Fibroblast of the aortic adventitia (primary cell): ENCODE data around the gene GALNT15. TPM values are rescaled to one million over a fixed set of nuclear protein-coding genes. Genes with fewer than 3 reads are reported as not detected.

Source experiments
- DNase-seq: peaks from one replicate; pipeline ENCODE4 v3.0.0-alpha.2; 2010; ENCODE audit warnings: low read depth
- H3K4me3 ChIP-seq: 2 replicates; pipeline ENCODE4 v1.5.1; 2011; ENCODE audit warnings: low read depth, mild to moderate bottlenecking, control low read depth, low read length, moderate library complexity
- total RNA-seq: library from RNA; depleted of rRNA; stranded (reverse); fragments of >200 nt; gene quantifications from 2 replicates; pipeline ENCODE4 v1.2.3, GENCODE V29; 2012; ENCODE audit warnings: low replicate concordance
- TF ChIP-seq, protein P1 (sequence below): IDR thresholded peaks from 2 replicates; pipeline ENCODE4 v1.5.1; 2011; ENCODE audit warnings: mild to moderate bottlenecking, low read length, control low read depth, inconsistent platforms; ENCODE audit not compliant: insufficient read depth

Gene GALNT15
- total RNA-seq, 1 donor: 10.9 TPM

- TF ChIP-seq, protein P1, sequence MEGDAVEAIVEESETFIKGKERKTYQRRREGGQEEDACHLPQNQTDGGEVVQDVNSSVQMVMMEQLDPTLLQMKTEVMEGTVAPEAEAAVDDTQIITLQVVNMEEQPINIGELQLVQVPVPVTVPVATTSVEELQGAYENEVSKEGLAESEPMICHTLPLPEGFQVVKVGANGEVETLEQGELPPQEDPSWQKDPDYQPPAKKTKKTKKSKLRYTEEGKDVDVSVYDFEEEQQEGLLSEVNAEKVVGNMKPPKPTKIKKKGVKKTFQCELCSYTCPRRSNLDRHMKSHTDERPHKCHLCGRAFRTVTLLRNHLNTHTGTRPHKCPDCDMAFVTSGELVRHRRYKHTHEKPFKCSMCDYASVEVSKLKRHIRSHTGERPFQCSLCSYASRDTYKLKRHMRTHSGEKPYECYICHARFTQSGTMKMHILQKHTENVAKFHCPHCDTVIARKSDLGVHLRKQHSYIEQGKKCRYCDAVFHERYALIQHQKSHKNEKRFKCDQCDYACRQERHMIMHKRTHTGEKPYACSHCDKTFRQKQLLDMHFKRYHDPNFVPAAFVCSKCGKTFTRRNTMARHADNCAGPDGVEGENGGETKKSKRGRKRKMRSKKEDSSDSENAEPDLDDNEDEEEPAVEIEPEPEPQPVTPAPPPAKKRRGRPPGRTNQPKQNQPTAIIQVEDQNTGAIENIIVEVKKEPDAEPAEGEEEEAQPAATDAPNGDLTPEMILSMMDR: no peak
- no peak overlapping the region for H3K4me3 ChIP-seq
- peak; percentile 62 for DNase-seq
Observed at GRCh38 chr3:16174026-16174355, 489 bp upstream of the GALNT15 start.

DNA sequence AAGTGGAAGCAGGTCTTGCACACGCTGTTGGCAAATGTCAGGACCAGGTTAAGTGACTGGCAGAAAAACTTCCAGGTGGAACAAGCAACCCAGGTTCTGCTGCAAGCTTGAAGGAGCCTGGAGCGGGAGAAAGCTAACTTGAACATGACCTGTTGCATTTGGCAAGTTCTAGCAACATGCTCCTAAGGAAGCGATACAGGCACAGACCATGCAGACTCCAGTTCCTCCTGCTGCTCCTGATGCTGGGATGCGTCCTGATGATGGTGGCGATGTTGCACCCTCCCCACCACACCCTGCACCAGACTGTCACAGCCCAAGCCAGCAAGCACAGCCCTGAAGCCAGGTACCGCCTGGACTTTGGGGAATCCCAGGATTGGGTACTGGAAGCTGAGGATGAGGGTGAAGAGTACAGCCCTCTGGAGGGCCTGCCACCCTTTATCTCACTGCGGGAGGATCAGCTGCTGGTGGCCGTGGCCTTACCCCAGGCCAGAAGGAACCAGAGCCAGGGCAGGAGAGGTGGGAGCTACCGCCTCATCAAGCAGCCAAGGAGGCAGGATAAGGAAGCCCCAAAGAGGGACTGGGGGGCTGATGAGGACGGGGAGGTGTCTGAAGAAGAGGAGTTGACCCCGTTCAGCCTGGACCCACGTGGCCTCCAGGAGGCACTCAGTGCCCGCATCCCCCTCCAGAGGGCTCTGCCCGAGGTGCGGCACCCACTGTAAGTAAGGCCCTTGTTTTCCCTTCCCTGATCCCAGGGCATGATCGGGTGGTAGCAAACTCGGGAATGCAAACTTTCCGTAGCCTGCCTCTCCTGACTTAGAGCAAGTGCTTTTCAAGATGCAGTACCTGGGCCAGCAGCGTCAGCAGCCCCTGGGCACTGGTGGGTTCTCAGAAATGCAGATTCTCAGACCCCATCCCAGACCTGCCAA, 759 bp downstream of the GALNT15 start:
- TF ChIP-seq, protein P1: no peak
- peak overlapping the region; percentile 40 for H3K4me3 ChIP-seq
- DNase-seq: no peak

- DNase-seq: no peak
- H3K4me3 ChIP-seq: peak overlapping the region; percentile 46
Observed at GRCh38 chr3:16176391-16177030, 2.0 kb downstream of the GALNT15 start.

DNA sequence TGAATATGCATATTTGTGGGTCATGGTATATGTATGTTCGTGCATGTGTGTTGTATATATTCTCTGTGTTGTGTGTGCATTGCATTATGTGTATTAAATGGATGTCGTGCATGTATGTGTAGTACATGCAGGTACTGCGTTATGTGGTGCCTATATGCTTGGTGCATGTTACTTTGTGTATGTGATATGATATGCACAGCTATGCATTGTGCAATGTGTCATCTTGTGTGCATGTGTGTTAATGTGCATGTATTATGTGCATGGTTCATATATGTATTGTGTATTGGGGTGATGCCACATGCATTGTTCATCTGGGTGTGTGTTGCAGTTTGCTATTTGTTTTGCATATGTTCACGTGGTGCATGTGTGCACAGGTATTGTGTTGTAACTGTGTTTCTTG, 2.9 kb downstream of the GALNT15 start:
- TF ChIP-seq, protein P1: no peak
- DNase-seq: no peak
- H3K4me3 ChIP-seq: peak overlapping the region; percentile 46

More at GRCh38 chr3:16176391-16177030, 2.0 kb downstream of the GALNT15 start:
- TF ChIP-seq, protein P1: no peak

DNA sequence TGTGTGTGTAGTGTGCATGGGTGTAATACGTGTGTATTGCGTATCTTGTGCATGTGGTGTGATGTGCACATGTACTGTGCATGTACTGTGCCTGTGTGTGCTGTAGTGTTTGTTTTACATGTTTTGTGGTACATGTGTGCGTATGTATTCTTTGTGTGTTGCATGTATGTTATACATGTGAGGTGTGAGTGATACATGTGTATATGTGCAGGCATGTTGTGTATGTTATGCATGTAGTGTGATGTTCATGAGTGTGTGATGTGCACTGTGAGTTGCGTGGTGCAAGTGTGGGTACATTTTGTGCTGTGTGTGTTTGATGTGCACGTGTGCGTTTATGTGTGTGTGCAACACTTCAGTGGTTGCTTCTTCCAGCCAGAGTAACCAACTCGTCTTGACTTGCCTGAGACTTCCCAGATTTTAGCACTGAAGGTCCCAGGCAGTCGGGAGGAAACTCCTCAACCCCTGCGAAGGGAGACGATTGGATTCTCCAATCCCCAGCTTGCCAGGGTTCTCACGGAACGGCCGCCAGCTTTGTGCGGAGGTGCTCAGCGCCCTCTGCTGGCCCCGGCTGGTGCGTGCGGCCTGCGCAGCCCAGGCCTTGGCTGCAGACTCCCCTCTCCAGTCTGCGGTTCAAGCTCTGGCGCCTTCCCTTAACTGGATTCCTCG, 3.6 kb downstream of the GALNT15 start:
- H3K4me3 ChIP-seq: no peak overlapping the region
- TF ChIP-seq, protein P1: peak; percentile 99
- DNase-seq: peak; percentile 91

DNA sequence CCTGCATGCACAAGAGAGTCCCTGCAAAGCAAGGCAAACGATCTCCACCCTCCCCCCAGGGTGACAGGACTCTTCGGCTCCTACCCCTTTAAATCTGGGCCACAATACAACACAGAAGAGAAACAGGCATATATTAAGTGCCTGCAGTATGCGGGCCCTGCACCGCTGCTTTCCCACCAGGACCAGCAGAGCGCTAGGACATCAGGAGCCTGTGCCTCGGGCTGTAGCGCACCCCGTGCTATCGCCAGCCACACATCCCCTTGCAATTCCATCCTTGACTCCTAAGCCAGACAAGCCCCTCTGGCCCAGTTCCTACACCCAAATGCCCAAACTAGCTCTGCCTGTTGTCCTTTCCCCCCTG, 4.1 kb downstream of the GALNT15 start:
- H3K4me3 ChIP-seq: no peak overlapping the region
- TF ChIP-seq, protein P1: no peak
- no peak for DNase-seq
